ENCODE measurements around the gene OSCP1. TPM values are rescaled to one million over a fixed set of nuclear protein-coding genes. Genes with fewer than 3 reads are reported as not detected.
A peak's percentile ranks its signal among the peaks of the same experiment; 100 is the strongest.

Gene OSCP1
- total RNA-seq, 2 donors from 2014 or later: 11.5 to 16.9 TPM

- DNase-seq (ENCODE audit: low spot score) (no peak), ATAC-seq (ENCODE audit: insufficient number of reproducible peaks, low FRiP score, low read depth) (no peak)
- H3K27ac ChIP-seq: peak overlapping the region; percentile 96 to 97
- H3K4me1 ChIP-seq (ENCODE audit: control insufficient read depth in 1 of 2, low read depth in 2 of 2): peaks cover 36 to 83% of the 10 kb centered on the region in 2 donors
- no peak for TF ChIP-seq CTCF (IDR thresholded peaks at IDR 0.05)
- H3K4me3 ChIP-seq: peak overlapping the region; percentile 70
- no peaks in the 10 kb centered on the region for H3K27me3 ChIP-seq (replicated peaks; ENCODE audit: insufficient read depth)
- H3K9me3 ChIP-seq: no peaks in the 10 kb centered on the region
- H3K36me3 ChIP-seq: no peaks in the 10 kb centered on the region
Observed at GRCh38 chr1:36384542-36385409, 65.5 kb downstream of the OSCP1 start.

- peak overlapping the region; percentile 96 to 97 for H3K27ac ChIP-seq
- H3K4me3 ChIP-seq: peak overlapping the region; percentile 30
- no peaks in the 10 kb centered on the region for H3K36me3 ChIP-seq
- DNase-seq (ENCODE audit: low spot score) (no peak), ATAC-seq (ENCODE audit: insufficient number of reproducible peaks, low FRiP score, low read depth) (no peak)
- peaks cover 36 to 74% of the 10 kb centered on the region in 2 donors for H3K4me1 ChIP-seq (ENCODE audit: control insufficient read depth in 1 of 2, low read depth in 2 of 2)
- no peaks in the 10 kb centered on the region for H3K9me3 ChIP-seq
- TF ChIP-seq CTCF (IDR thresholded peaks at IDR 0.05): no peak
- H3K27me3 ChIP-seq (replicated peaks; ENCODE audit: insufficient read depth): no peaks in the 10 kb centered on the region
Observed at GRCh38 chr1:36383240-36383639, 67.0 kb downstream of the OSCP1 start.

- H3K27me3 ChIP-seq (replicated peaks; ENCODE audit: insufficient read depth): no peaks in the 10 kb centered on the region
- H3K9me3 ChIP-seq: no peaks in the 10 kb centered on the region
- no peak for ATAC-seq (ENCODE audit: insufficient number of reproducible peaks, low FRiP score, low read depth)
- no peak for DNase-seq (ENCODE audit: low spot score)
- H3K4me3 ChIP-seq: no peak overlapping the region
- no peaks in the 10 kb centered on the region for H3K36me3 ChIP-seq
- TF ChIP-seq CTCF (IDR thresholded peaks at IDR 0.05): no peak
- peak overlapping the region; percentile 96 to 97 for H3K27ac ChIP-seq
- H3K4me1 ChIP-seq (ENCODE audit: control insufficient read depth in 1 of 2, low read depth in 2 of 2): peaks cover 36 to 74% of the 10 kb centered on the region in 2 donors
Observed at GRCh38 chr1:36382669-36383068, 67.6 kb downstream of the OSCP1 start.

- H3K27me3 ChIP-seq (replicated peaks; ENCODE audit: insufficient read depth): no peaks in the 10 kb centered on the region
- TF ChIP-seq CTCF (IDR thresholded peaks at IDR 0.05): no peak
- no peaks in the 10 kb centered on the region for H3K9me3 ChIP-seq
- H3K4me3 ChIP-seq: no peak overlapping the region
- H3K36me3 ChIP-seq: no peaks in the 10 kb centered on the region
- DNase-seq (ENCODE audit: low spot score) (no peak), ATAC-seq (ENCODE audit: insufficient number of reproducible peaks, low FRiP score, low read depth) (no peak)
- H3K27ac ChIP-seq: peak overlapping the region; percentile 96 to 97
- H3K4me1 ChIP-seq (ENCODE audit: control insufficient read depth in 1 of 2, low read depth in 2 of 2): peaks cover 33 to 72% of the 10 kb centered on the region in 2 donors
Observed at GRCh38 chr1:36382231-36382630, 68.0 kb downstream of the OSCP1 start.

- H3K4me1 ChIP-seq (ENCODE audit: control insufficient read depth in 1 of 2, low read depth in 2 of 2): peaks cover 27 to 65% of the 10 kb centered on the region in 2 donors
- no peaks in the 10 kb centered on the region for H3K9me3 ChIP-seq
- DNase-seq (ENCODE audit: low spot score): no peak
- peak overlapping the region; percentile 96 to 97 for H3K27ac ChIP-seq
- H3K4me3 ChIP-seq: no peak overlapping the region
- ATAC-seq (ENCODE audit: insufficient number of reproducible peaks, low FRiP score, low read depth): no peak
- no peaks in the 10 kb centered on the region for H3K36me3 ChIP-seq
- H3K27me3 ChIP-seq (replicated peaks; ENCODE audit: insufficient read depth): no peaks in the 10 kb centered on the region
- no peak for TF ChIP-seq CTCF (IDR thresholded peaks at IDR 0.05)
Observed at GRCh38 chr1:36381405-36381804, 68.8 kb downstream of the OSCP1 start.

Measured in thoracic aorta (tissue), 2 donors.